ENCODE data around the gene C10orf67.

- TF ChIP-seq CTCF (IDR thresholded peaks at IDR 0.05 in 2 of 3, conservative IDR thresholded peaks at IDR 0.05 in 1 of 3; ENCODE audit: borderline replicate concordance in 1 of 3, insufficient read depth in 1 of 3, low read depth in 2 of 3, low read length in 2 of 3) (no peak), POLR2A (IDR thresholded peaks at IDR 0.05; ENCODE audit: borderline replicate concordance, extremely low read depth, insufficient read depth, insufficient read length) (no peak), POLR2AphosphoS5 (IDR thresholded peaks at IDR 0.05; ENCODE audit: low read depth, low read length) (no peak), ELF1 (IDR thresholded peaks at IDR 0.05; ENCODE audit: borderline replicate concordance, low read depth) (no peak), RAD21 (IDR thresholded peaks at IDR 0.05; ENCODE audit: low read depth) (no peak), CBX3 (IDR thresholded peaks at IDR 0.05; ENCODE audit: low read depth) (no peak), REST (IDR thresholded peaks at IDR 0.05; ENCODE audit: low read depth) (no peak), ATF3 (IDR thresholded peaks at IDR 0.05) (no peak), SRF (IDR thresholded peaks at IDR 0.05; ENCODE audit: low read depth) (no peak), EZH2 (IDR thresholded peaks at IDR 0.05) (no peak), ZBTB33 (IDR thresholded peaks at IDR 0.05; ENCODE audit: extremely low read depth, insufficient replicate concordance, low read length) (no peak)
Observed at GRCh38 chr10:23316406-23316805, 28.2 kb downstream of the C10orf67 start.

Measured in HCT116 (cell line).